Measurements from ENCODE around the gene IL17C.

DNA sequence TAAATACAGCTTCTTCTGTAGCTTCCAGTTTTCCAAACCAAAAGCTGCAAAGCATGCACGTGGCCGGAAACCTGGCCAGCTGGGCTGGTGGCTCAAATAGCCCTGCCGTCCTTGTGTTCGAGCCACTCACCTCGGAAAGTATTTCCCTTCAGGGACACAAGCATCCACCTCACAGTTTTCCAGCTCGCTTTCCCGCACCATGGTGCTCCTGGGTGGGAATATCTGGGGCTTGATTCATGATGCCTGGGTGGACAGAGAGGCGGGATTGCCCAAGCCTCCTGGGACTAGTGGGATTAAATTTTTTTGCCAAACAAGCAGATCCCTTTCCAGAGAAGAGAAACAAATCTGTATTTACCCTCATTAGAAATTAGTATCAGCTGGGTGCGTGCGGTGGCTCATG is 31.6 kb downstream of the IL17C start:
- TF ChIP-seq POLR2AphosphoS5 (IDR thresholded peaks at IDR 0.05; ENCODE audit: low read depth, low read length) (no peak), POLR2A (IDR thresholded peaks at IDR 0.05; ENCODE audit: low read depth, low read length) (no peak), TAF1 (IDR thresholded peaks at IDR 0.05; ENCODE audit: low read depth, low read length) (no peak), SPI1 (IDR thresholded peaks at IDR 0.05; ENCODE audit: low read depth, low read length) (no peak)
